WTC11 (cell line): Measurements from ENCODE around the gene XDH. TPM values are rescaled to one million over a fixed set of nuclear protein-coding genes. Genes with fewer than 3 reads are reported as not detected.

ENCODE experiments used
- ATAC-seq: fragments of 200-7000 bp; cut with Tn5 transposase; 2 replicates; pipeline ENCODE4 v1.10.0; 2021; ENCODE audit warnings: mild to moderate bottlenecking, moderate library complexity
- CTCF ChIA-PET: fragments of 300-600 bp; sonication (Branson Sonifier 250); formaldehyde crosslinking; loops from one replicate; lab custom pipeline; 2021; ENCODE audit warnings: antibody characterized with exemption; lab: Charles Lee
- POLR2A ChIA-PET: fragments of 350-600 bp; sonication (Branson Sonifier 250); formaldehyde crosslinking; loops from one replicate; lab custom pipeline; 2021; ENCODE audit warnings: antibody characterized with exemption; lab: Charles Lee
- DNase-seq: peaks from one replicate; pipeline ENCODE4 v3.0.0; 2021; ENCODE audit warnings: low spot score
- H3K27ac Mint-ChIP-seq: 2 replicates; pipeline ENCODE4 v1.8.0; 2021; ENCODE audit warnings: mixed read lengths
- H3K27me3 Mint-ChIP-seq: 2 replicates; pipeline ENCODE4 v1.8.0; 2021; ENCODE audit warnings: low read depth, mild to moderate bottlenecking, moderate library complexity, mixed read lengths
- H3K36me3 Mint-ChIP-seq: 2 replicates; pipeline ENCODE4 v1.8.0; 2021; ENCODE audit warnings: mixed read lengths
- H3K4me1 Mint-ChIP-seq: 2 replicates; pipeline ENCODE4 v1.8.0; 2022; ENCODE audit warnings: mixed read lengths
- H3K4me3 Mint-ChIP-seq: 2 replicates; pipeline ENCODE4 v1.8.0; 2021; ENCODE audit warnings: mild to moderate bottlenecking, moderate library complexity, mixed read lengths
- H3K9me3 Mint-ChIP-seq: 2 replicates; pipeline ENCODE4 v1.8.0; 2021; ENCODE audit warnings: mixed read lengths
- FOXJ3 ChIP-seq: sonication (generic); formaldehyde crosslinking; IDR thresholded peaks from 2 replicates; pipeline ENCODE4 v1.9.0; 2021; ENCODE audit warnings: missing genetic modification reagents, mild to moderate bottlenecking, borderline replicate concordance
- FOXP1 ChIP-seq: sonication (generic); formaldehyde crosslinking; IDR thresholded peaks from 2 replicates; pipeline ENCODE4 v1.8.0; 2022; ENCODE audit warnings: missing genetic modification reagents, mild to moderate bottlenecking, moderate library complexity, borderline replicate concordance
- HMGA2 ChIP-seq: fragments of 250-450 bp; sonication (Bioruptor Pico); IDR thresholded peaks from 2 replicates; pipeline ENCODE4 v1.4.0; 2021; ENCODE audit warnings: mild to moderate bottlenecking, moderate library complexity
- NFATC4 ChIP-seq: fragments of 250-450 bp; sonication (Bioruptor Pico); IDR thresholded peaks from 2 replicates; pipeline ENCODE4 v1.9.0; 2021; ENCODE audit warnings: mild to moderate bottlenecking
- RORB ChIP-seq: fragments of 250-450 bp; sonication (Bioruptor Pico); IDR thresholded peaks from 2 replicates; pipeline ENCODE4 v1.9.0; 2021; ENCODE audit warnings: mild to moderate bottlenecking
- SMAD4 ChIP-seq: sonication (generic); formaldehyde crosslinking; IDR thresholded peaks from 2 replicates; pipeline ENCODE4 v1.8.0; 2022; ENCODE audit warnings: mild to moderate bottlenecking, missing genetic modification reagents
- SP1 ChIP-seq: sonication (generic); formaldehyde crosslinking; conservative IDR thresholded peaks from 2 replicates; pipeline ENCODE4 v1.8.1; 2022; ENCODE audit warnings: missing genetic modification reagents
- ZNF263 ChIP-seq: sonication (generic); formaldehyde crosslinking; IDR thresholded peaks from 2 replicates; pipeline ENCODE4 v1.8.1; 2022; ENCODE audit warnings: low read depth, mild to moderate bottlenecking, moderate library complexity, missing genetic modification reagents
- total RNA-seq: library from RNA; stranded (reverse); gene quantifications from 3 replicates; pipeline ENCODE4 v1.2.3, GENCODE V29; 2021
- TF ChIP-seq, protein P1 (sequence below): sonication (generic); formaldehyde crosslinking; IDR thresholded peaks from 2 replicates; pipeline ENCODE4 v1.8.0; 2023; ENCODE audit warnings: missing genetic modification reagents
- TF ChIP-seq, protein P2 (sequence below): fragments of 200-600 bp; IDR thresholded peaks from 2 replicates; pipeline ENCODE4 v1.8.0; 2022; ENCODE audit warnings: antibody characterized with exemption
- TF ChIP-seq, protein P3 (sequence below): sonication (generic); formaldehyde crosslinking; IDR thresholded peaks from 2 replicates; pipeline ENCODE4 v1.8.0; 2022; ENCODE audit warnings: mild to moderate bottlenecking, missing genetic modification reagents
- TF ChIP-seq, protein P4 (sequence below): sonication (generic); formaldehyde crosslinking; IDR thresholded peaks from 2 replicates; pipeline ENCODE4 v1.8.1; 2023; ENCODE audit warnings: mild to moderate bottlenecking, moderate library complexity, missing genetic modification reagents
- TF ChIP-seq, protein P5 (sequence below): sonication (generic); formaldehyde crosslinking; IDR thresholded peaks from 2 replicates; pipeline ENCODE4 v1.8.1; 2023; ENCODE audit warnings: mild to moderate bottlenecking, missing genetic modification reagents, moderate library complexity
- TF ChIP-seq, protein P6 (sequence below): sonication (generic); formaldehyde crosslinking; IDR thresholded peaks from 2 replicates; pipeline ENCODE4 v1.8.0; 2022; ENCODE audit warnings: mild to moderate bottlenecking, missing genetic modification reagents
- TF ChIP-seq, protein P7 (sequence below): fragments of 250-450 bp; sonication (Bioruptor Pico); conservative IDR thresholded peaks from 2 replicates; pipeline ENCODE4 v1.9.0; 2021; ENCODE audit warnings: mild to moderate bottlenecking
- TF ChIP-seq, protein P8 (sequence below): sonication (generic); formaldehyde crosslinking; IDR thresholded peaks from 2 replicates; pipeline ENCODE4 v1.8.0; 2022; ENCODE audit warnings: missing genetic modification reagents
- TF ChIP-seq, protein P9 (sequence below): sonication (generic); formaldehyde crosslinking; IDR thresholded peaks from 2 replicates; pipeline ENCODE4 v1.8.1; 2022; ENCODE audit warnings: missing genetic modification reagents, borderline replicate concordance

The XDH gene
- total RNA-seq, 1 experiment from 2014 or later, result 3.0 TPM

DNA sequence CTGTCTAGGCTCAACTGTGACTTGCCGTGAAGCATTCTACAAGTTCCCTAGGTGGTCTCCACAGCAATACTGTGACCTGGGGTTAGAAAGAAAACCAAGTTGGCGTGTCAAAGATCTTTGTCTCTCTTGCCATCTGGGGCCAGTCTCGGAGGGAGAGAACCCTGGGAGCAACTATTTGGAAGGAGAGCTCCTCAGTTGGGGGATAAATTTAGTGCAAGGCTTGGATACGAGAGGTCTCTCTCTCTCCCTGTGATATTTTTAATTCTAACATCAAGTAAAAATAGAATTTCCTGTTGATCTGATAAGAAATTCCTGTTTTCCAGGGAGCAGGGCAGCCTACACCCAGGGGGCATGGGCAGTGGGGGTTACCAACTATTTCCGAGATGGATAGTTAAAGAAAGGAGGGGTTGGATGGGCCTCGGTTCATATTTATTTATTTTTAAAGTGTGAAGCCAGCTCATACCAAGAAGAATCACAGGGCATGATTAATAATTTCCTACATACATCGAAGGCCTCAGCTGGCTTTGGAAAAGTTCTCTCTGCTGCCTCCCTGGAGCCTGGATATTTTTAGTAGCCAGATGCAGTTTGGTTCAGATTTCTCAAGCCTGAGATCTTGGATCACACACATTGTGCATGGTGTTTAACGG is 117.8 kb downstream of the XDH start:
- Mint-ChIP-seq H3K9me3 (peaks cover 10% of the 10 kb centered on the region), H3K4me3 (no peak overlapping the region), H3K27me3 (0 out of 2 replicates have a peak, but pooled peaks cover 4% of the 10 kb centered on the region), H3K27ac (0 out of 2 replicates have a peak overlapping the region, but pooled peaks have one; percentile 10), H3K36me3 (peaks cover 6% of the 10 kb centered on the region; the same call in 1 of the 2 replicates), H3K4me1 (peaks cover 42% of the 10 kb centered on the region)
- ChIA-PET CTCF (interaction anchor here (1.0 to 1.5 kb wide), 2 partner anchors 37 to 62 kb away, joined by 3 to 4 read pairs; partner anchors contain the start of gene EHD3), POLR2A (no interaction called here)
- TF ChIP-seq, protein P1, sequence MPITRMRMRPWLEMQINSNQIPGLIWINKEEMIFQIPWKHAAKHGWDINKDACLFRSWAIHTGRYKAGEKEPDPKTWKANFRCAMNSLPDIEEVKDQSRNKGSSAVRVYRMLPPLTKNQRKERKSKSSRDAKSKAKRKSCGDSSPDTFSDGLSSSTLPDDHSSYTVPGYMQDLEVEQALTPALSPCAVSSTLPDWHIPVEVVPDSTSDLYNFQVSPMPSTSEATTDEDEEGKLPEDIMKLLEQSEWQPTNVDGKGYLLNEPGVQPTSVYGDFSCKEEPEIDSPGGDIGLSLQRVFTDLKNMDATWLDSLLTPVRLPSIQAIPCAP (CRISPR knock-in tag), result no peak
- TF ChIP-seq SP1 (CRISPR knock-in tag), result no peak
- TF ChIP-seq, protein P2, sequence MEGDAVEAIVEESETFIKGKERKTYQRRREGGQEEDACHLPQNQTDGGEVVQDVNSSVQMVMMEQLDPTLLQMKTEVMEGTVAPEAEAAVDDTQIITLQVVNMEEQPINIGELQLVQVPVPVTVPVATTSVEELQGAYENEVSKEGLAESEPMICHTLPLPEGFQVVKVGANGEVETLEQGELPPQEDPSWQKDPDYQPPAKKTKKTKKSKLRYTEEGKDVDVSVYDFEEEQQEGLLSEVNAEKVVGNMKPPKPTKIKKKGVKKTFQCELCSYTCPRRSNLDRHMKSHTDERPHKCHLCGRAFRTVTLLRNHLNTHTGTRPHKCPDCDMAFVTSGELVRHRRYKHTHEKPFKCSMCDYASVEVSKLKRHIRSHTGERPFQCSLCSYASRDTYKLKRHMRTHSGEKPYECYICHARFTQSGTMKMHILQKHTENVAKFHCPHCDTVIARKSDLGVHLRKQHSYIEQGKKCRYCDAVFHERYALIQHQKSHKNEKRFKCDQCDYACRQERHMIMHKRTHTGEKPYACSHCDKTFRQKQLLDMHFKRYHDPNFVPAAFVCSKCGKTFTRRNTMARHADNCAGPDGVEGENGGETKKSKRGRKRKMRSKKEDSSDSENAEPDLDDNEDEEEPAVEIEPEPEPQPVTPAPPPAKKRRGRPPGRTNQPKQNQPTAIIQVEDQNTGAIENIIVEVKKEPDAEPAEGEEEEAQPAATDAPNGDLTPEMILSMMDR, result no peak
- no peak for ATAC-seq
- DNase-seq, result no peak

DNA sequence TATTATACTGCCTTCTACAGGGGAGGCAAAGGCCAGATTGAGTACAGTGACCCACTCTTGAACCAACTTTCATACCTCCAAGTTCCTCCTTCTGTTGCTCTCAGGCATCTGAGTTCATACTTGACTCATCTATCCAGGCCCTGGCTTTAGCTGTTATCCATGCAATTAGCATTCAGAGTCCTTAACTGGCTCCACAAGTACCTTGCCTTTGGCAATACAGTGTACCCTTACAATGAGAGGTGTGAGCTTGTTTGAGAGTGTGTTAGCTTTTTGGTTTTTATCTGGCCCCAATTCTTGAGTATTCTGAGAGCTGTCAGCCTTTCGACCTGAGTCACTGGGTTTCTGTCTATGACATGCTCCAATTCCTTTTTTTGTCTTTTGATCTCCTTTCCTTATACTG is 120.3 kb downstream of the XDH start:
- Mint-ChIP-seq H3K4me3 (no peak overlapping the region), H3K27ac (no peak overlapping the region), H3K4me1 (peaks cover 25% of the 10 kb centered on the region), H3K36me3 (peaks cover 10% of the 10 kb centered on the region), H3K9me3 (peaks cover 14% of the 10 kb centered on the region), H3K27me3 (0 out of 2 replicates have a peak, but pooled peaks cover 4% of the 10 kb centered on the region)
- ChIA-PET CTCF (interaction anchor here (0.8 to 2.2 kb wide), 2 partner anchors 11 to 60 kb away, joined by 3 to 7 read pairs; partner anchors contain the start of gene EHD3), POLR2A (interaction anchor here (0.6 kb wide), 1 partner anchor 17 kb away, joined by 4 read pairs; no protein-coding TSS in a partner anchor)
- DNase-seq, result no peak
- ATAC-seq, result 0 out of 2 replicates have a peak, but pooled peaks have one; percentile 16
- TF ChIP-seq SMAD4 (CRISPR knock-in tag), result no peak
- no peak for TF ChIP-seq RORB (CRISPR knock-in tag)
- TF ChIP-seq, protein P3, sequence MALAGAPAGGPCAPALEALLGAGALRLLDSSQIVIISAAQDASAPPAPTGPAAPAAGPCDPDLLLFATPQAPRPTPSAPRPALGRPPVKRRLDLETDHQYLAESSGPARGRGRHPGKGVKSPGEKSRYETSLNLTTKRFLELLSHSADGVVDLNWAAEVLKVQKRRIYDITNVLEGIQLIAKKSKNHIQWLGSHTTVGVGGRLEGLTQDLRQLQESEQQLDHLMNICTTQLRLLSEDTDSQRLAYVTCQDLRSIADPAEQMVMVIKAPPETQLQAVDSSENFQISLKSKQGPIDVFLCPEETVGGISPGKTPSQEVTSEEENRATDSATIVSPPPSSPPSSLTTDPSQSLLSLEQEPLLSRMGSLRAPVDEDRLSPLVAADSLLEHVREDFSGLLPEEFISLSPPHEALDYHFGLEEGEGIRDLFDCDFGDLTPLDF (CRISPR knock-in tag), result no peak
- TF ChIP-seq, protein P4, sequence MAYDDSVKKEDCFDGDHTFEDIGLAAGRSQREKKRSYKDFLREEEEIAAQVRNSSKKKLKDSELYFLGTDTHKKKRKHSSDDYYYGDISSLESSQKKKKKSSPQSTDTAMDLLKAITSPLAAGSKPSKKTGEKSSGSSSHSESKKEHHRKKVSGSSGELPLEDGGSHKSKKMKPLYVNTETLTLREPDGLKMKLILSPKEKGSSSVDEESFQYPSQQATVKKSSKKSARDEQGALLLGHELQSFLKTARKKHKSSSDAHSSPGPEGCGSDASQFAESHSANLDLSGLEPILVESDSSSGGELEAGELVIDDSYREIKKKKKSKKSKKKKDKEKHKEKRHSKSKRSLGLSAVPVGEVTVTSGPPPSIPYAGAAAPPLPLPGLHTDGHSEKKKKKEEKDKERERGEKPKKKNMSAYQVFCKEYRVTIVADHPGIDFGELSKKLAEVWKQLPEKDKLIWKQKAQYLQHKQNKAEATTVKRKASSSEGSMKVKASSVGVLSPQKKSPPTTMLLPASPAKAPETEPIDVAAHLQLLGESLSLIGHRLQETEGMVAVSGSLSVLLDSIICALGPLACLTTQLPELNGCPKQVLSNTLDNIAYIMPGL (CRISPR knock-in tag), result no peak
- TF ChIP-seq NFATC4 (CRISPR knock-in tag), result no peak
- TF ChIP-seq, protein P5, sequence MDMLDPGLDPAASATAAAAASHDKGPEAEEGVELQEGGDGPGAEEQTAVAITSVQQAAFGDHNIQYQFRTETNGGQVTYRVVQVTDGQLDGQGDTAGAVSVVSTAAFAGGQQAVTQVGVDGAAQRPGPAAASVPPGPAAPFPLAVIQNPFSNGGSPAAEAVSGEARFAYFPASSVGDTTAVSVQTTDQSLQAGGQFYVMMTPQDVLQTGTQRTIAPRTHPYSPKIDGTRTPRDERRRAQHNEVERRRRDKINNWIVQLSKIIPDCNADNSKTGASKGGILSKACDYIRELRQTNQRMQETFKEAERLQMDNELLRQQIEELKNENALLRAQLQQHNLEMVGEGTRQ, result no peak
- TF ChIP-seq, protein P6, sequence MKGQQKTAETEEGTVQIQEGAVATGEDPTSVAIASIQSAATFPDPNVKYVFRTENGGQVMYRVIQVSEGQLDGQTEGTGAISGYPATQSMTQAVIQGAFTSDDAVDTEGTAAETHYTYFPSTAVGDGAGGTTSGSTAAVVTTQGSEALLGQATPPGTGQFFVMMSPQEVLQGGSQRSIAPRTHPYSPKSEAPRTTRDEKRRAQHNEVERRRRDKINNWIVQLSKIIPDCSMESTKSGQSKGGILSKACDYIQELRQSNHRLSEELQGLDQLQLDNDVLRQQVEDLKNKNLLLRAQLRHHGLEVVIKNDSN (CRISPR knock-in tag), result no peak
- no peak for TF ChIP-seq HMGA2
- TF ChIP-seq, protein P7, sequence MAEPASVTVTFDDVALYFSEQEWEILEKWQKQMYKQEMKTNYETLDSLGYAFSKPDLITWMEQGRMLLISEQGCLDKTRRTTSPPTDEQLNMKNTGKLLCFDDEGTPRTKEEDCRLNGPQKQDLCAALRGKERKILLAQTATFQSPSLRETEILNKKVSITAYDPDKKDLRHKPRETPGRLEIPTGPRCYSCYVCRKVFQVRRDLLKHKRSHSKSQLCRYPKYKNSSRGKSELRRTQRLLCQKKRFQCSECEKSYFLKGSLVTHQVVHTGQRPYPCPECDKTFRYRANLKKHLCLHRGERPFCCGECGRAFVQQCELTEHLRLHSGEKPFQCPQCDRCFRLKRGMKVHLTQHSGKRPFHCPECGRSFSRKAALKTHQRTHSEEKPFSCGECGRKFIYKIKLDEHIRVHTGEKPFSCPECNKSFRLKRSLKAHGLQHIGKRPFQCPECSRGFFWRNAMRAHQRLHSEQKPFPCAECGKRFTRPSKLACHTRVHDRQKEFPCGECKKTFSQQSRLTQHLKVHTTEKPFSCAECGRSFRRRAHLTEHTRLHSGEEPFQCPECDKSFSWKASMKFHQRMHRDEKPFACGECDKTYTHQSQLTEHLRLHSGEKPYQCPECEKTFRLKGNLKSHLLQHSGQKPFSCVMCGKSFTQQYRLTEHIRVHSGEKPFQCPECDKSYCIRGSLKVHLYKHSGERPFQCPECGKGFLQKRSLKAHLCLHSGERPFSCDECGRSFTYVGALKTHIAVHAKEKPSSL, result no peak
- TF ChIP-seq, protein P8, sequence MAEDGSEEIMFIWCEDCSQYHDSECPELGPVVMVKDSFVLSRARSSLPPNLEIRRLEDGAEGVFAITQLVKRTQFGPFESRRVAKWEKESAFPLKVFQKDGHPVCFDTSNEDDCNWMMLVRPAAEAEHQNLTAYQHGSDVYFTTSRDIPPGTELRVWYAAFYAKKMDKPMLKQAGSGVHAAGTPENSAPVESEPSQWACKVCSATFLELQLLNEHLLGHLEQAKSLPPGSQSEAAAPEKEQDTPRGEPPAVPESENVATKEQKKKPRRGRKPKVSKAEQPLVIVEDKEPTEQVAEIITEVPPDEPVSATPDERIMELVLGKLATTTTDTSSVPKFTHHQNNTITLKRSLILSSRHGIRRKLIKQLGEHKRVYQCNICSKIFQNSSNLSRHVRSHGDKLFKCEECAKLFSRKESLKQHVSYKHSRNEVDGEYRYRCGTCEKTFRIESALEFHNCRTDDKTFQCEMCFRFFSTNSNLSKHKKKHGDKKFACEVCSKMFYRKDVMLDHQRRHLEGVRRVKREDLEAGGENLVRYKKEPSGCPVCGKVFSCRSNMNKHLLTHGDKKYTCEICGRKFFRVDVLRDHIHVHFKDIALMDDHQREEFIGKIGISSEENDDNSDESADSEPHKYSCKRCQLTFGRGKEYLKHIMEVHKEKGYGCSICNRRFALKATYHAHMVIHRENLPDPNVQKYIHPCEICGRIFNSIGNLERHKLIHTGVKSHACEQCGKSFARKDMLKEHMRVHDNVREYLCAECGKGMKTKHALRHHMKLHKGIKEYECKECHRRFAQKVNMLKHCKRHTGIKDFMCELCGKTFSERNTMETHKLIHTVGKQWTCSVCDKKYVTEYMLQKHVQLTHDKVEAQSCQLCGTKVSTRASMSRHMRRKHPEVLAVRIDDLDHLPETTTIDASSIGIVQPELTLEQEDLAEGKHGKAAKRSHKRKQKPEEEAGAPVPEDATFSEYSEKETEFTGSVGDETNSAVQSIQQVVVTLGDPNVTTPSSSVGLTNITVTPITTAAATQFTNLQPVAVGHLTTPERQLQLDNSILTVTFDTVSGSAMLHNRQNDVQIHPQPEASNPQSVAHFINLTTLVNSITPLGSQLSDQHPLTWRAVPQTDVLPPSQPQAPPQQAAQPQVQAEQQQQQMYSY (CRISPR knock-in tag), result no peak
- no peak for TF ChIP-seq FOXJ3 (CRISPR knock-in tag)
- TF ChIP-seq FOXP1 (CRISPR knock-in tag), result no peak
- TF ChIP-seq, protein P9, sequence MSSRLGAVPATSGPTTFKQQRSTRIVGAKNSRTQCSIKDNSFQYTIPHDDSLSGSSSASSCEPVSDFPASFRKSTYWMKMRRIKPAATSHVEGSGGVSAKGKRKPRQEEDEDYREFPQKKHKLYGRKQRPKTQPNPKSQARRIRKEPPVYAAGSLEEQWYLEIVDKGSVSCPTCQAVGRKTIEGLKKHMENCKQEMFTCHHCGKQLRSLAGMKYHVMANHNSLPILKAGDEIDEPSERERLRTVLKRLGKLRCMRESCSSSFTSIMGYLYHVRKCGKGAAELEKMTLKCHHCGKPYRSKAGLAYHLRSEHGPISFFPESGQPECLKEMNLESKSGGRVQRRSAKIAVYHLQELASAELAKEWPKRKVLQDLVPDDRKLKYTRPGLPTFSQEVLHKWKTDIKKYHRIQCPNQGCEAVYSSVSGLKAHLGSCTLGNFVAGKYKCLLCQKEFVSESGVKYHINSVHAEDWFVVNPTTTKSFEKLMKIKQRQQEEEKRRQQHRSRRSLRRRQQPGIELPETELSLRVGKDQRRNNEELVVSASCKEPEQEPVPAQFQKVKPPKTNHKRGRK (CRISPR knock-in tag), result no peak
- TF ChIP-seq ZNF263, result no peak
